Islet precursor cell (in vitro differentiated cells): ENCODE data around the gene CCDC27.

Source experiments
- DNase-seq: peaks from one replicate; pipeline ENCODE4 v3.0.0-alpha.2; 2018

The CCDC27 gene

DNA sequence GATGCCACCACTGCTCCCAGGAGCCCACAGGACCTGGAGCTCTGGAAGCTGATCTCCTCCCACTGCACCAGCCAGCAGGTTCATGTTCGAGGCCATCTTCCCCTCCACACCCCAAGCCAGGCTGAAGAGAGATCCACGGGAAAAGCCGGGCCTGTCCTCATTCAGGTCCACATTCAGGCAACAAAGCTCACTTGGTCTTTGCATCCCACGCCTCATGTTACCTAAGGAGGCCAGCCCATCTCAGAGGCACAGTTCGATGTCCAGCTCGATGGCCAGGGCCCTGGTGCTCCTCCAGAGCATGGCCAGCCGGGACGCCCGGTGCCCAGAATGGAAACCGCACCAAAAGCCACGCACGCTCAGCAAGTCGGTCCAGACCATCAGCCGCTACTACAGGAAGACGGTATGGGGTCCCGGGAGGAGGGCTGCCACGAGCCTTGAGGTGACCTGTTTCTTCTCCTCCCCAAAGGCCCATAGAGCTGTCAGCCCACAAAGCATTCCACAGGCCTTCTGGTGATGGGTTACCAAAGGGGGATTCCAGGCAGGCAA lies at the start of gene CCDC27:
Gene CCDC27, plus strand, starts transcription at position 51 of the 546 bp plus-strand sequence. Its CDS starts 32 bp downstream, at position 83.
- no peak for DNase-seq

DNA sequence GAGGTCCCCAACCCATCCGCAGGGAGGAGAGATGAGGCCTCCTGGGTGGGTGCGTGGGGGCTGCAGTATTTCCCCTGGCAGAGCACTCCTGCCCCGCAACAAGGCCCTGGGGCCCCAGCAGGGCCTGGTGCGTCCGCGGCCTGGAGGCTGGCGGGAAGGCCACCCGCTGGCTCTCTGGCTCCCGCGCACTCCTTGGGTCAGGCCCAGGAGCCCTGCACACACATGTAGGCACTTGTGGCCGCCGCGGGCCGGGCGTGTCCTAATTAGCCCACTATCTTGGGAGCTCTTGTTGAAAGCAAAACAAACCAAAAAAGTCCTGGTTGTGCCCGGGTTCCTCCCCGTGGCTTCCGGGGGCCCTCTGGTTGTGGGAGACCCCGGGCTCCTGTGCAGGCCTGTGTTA lies 49.7 kb upstream of the CCDC27 start:
- no peak for DNase-seq

DNA sequence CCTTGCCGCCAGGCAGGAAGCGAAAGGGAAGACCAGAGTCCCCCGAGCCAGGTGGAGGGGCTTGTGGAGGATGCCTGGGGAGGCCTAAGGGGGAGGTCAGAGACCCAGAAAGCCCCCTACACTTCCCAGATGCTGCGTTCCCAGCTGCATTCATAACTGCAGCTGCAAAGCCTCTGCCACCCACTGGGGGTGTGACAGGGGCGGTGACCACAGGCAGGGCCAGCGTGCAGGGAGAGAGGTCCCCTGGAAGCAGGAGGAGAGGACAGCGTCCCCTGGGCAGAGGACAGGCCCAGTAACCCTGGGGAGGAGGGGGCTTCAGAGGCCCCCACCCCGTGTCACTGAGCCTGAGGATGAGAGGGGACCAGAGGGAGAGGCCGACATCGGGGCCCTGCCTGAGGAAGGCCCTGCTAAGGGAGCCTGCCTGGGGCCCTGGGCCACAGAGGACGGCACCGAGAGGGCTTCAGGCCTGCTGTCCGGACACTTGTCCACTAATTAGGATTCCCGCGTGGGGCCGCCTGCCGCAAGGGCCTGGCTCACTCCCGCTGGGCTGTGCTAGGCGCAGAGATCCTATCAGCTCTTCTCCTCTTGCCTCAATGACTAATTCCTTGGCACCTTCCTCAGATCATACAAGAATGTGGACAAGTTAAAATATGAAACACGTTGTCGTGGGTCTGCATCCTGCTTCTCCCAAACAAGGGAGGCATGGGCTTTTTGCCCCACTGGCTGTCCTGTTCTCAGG lies 49.1 kb upstream of the CCDC27 start:
- no peak for DNase-seq

DNA sequence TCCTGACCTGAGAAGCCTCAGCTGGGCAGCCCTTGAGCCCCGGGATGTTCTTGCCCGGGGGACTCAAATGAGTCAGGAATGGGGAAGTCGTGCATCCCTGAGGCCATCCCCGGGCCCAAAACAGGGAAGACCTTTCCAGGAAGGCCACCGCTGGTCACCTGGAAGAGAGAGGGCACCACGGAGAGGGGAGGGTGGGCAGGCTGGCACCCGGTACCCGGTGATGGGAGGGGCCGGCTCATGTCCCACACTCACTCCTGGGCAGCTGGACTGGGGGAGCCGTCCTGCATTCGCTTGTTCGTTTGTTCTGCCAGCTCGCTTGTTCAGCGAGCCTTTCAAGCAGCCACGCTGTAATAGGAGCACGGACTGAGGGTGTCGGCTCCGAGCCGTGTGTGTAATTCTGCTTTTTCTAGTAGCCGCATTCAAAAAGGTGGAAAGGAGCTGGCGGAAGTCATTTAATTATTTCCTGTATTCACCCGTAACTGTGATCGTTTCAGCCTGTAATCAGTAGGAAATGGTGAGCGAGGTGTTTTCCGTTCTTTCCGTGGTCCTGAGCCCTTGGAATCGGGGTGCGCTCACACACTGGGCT lies 48.4 kb upstream of the CCDC27 start:
- DNase-seq, result no peak

DNA sequence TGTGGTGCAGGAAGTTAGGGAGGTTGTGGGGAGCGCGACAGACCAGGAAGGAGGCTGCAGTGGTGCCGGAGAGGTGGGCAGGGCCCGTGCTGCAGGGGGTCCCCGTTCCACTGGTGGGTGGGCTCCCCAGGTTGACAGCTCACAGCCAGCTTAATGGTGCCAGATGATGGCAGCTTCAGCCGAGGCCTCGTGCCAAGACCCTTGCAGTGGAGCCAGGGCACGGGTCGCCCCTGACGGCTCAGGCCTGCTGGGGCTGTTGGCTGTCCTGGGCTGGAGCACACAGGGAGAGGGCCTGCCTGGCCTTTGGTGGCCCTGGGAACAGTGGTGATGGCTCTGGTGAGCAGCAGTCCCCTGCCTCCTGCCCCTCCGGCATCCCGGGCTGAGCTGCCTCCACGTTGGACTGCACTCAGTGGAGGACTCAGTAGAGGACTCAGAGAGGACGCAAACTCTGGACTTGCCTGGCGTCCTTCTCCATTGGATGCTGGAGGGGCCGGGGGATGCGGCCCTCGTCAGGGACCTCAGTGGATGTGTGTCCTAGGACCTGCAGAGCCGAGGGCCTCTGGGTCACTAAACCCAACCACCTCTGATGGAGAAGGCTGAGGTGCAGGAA lies 46.8 kb upstream of the CCDC27 start:
- no peak for DNase-seq

DNA sequence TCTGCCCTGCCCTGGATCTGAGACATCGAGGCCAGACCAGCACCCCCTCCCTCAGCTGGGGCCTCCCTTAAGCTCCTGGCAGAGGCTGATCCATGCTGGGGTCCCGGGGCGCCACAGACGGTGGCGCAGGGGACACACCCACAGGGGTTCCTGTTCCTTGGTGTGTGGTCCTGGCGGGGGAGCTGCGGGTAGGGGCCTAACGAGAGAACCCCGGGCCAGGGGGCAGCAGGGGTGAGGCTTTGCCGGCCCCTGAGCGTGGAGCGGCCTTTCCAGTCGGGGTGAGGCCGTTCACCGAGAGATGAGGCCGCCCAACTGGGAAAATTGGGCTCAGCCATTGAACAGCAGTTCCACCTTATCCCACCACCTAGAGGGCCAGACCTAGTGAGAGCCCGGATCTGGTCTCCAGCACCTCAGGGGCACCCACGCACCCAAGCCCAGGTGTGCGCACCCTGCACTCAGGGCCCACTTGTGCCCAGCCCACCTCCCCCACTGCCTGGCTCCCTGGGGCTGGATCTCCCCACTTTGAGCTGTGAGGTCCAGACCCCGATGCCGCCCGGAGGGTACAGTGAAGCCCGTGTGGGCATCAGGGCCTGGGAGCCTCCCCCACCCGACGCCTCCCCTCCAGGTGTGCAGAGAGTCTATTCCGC lies 45.5 kb upstream of the CCDC27 start:
- no peak for DNase-seq

DNA sequence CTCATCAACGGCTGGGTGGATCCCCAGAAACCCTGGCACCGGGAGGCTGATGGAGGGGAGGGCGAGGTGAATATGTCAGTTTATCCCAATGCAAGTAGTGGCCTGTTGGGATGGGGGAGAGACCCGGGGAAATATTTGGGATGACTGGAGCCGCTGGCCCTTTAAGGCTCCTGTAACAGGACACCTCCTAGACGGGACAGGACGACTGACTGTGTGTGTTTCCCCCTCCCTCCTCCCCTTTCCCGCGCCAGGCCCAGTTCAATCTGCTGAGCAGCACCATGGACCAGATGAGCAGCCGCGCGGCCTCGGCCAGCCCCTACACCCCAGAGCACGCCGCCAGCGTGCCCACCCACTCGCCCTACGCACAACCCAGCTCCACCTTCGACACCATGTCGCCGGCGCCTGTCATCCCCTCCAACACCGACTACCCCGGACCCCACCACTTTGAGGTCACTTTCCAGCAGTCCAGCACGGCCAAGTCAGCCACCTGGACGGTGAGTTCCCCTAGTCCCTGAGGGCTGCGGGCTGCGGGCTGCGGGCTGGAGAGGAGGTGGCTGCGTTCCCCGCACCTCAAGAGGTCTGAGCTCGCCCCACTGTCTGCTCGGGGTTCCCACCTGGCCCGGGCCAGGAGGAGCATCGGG lies 44.8 kb upstream of the CCDC27 start:
- DNase-seq, result peak; percentile 82

DNA sequence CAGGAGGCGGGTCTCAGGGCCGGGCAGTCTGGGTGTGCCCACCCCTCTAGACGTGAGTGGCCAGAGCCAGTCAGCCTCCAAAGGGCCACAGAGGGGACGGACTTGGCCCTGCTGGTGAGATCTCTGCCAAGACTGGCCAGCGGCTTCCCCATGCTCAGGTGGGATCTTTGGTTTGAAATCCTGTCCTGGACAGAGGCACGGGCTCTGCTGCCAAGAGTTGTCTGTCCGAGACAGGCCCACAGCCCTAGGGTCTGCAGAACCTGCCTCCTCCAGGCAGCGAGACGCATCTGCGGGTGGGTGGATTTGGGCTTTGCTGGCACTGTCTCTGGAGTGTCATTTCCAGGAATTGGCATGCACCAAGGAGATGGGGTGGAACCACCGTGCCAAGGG lies 44.3 kb upstream of the CCDC27 start:
- DNase-seq, result no peak

GRCh38 chr1:3708791-3709190 lies 43.5 kb upstream of the CCDC27 start:
- DNase-seq, result peak; percentile 91

- no peak for DNase-seq
Measured at GRCh38 chr1:3710251-3710650, 42.0 kb upstream of the CCDC27 start.

DNA sequence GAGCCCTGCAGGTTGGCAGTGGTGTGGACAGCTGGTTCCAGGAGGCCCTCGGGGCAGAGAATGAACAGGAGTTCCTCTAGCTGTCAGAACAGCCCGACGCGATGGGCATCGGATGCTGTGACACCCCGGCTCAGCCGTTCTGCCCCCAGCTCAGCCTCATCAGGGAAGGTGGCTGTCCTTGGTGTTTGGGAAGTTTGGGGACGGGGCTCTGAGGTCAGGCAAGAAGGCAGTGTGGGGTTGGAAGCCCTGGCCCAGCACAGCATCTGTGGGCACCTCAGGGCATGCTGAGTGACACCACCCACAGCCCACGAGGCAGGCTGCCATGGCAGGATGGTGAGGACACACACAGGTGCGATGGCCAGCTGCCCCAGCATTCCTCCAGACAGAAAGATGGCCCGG lies 40.9 kb upstream of the CCDC27 start:
- DNase-seq, result no peak

GRCh38 chr1:3711780-3712451 lies 40.3 kb upstream of the CCDC27 start:
- no peak for DNase-seq

DNA sequence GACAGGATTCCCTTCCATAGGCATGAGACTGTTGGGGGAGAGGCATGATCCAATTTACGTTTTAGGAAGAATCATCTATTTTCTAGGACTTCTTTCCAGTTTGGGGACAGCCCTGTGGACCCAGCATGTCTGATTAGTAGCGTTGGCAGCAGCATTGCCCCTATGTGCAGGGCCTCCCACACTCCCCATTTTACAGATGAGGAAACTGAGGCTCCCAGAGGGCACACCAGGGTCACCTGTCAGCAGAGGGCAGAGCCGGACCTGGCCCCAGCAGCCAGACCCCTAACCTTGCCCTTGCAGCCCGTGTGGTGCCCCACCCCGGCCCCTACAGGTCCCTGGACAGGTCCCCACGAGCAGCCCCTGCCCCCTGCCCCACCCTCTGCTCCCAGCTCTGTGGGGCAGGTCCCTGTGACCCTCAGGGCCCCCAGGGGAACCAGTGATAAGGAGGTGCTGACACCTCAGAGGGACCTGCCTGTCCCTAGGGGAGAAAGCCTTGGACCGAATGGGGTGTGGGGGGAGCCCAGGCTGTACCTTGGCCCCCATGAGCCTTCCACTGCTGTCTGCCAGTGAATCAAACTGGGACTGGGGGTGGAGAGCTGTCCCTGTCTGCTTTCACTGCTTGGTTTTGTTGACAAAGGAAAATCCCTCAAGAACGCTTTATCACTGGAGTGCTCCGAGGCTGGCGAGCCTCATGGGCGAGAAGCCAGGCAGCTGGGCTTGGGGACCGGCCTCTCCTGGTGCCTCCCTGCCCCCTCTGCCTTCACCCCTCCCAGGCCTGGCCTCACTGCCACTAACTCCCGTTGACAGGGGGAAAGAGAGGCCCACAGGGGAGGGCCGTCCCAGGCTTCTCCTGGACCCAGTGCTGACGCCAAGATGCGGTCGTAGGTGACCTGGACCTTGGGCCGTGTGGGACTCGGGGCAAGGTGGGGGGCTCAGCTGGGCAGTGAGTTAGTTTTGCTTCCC lies 39.4 kb upstream of the CCDC27 start:
- DNase-seq, result no peak

GRCh38 chr1:3713840-3714239 lies 38.4 kb upstream of the CCDC27 start:
- no peak for DNase-seq

- no peak for DNase-seq
Measured at GRCh38 chr1:3714284-3714741, 37.9 kb upstream of the CCDC27 start.

DNA sequence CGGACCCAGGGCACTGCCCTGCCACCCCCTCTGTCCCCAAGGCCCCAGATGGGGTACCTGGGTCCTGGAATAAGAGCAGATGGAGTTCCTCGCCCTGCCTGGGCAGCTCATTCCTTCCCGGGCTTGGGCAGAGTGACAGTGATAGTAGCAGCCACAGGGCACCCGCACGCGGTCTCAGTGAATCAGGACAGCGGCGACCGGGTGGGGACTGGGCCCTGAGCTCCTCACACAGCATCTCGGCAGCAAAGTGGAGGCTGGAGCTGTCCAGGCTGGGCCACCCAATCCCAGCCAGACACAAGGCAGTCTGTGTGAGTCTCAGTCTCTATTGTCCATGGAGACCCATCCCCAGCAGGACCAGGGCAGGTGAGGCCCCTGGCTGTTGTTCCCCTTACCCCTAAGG lies 37.4 kb upstream of the CCDC27 start:
- no peak for DNase-seq

- no peak for DNase-seq
Measured at GRCh38 chr1:3716351-3716750, 35.9 kb upstream of the CCDC27 start.

GRCh38 chr1:3717041-3717714 lies 35.1 kb upstream of the CCDC27 start:
- no peak for DNase-seq

GRCh38 chr1:3717715-3718601 lies 34.3 kb upstream of the CCDC27 start:
- DNase-seq, result peak; percentile 83
